Thyroid gland (tissue), 4 donors: ENCODE measurements around the gene INPP5K.

Source experiments
- CTCF ChIP-seq, 6 experiments: fragments of 200-600 bp in 3 of 6; fragments of 450-650 bp in 3 of 6; sonication (generic) in 3 of 6; IDR thresholded peaks; one replicate each; pipeline ENCODE4 v1.5.1; 2016 to 2019; ENCODE audit warnings: antibody characterized with exemption in 6 of 6, mild to moderate bottlenecking in 2 of 6, inconsistent platforms in 1 of 6, moderate library complexity in 1 of 6
- POLR2A ChIP-seq, 2 donors: fragments of 450-650 bp; IDR thresholded peaks; one replicate each; pipeline ENCODE4 v1.6.1; 2017; ENCODE audit warnings: antibody characterized with exemption in 2 of 2, mild to moderate bottlenecking in 2 of 2, moderate library complexity in 1 of 2

- no peak for TF ChIP-seq CTCF (IDR thresholded peaks at IDR 0.05)
- TF ChIP-seq POLR2A (IDR thresholded peaks at IDR 0.05): no peak
Measured at GRCh38 chr17:1557355-1558095, 41.1 kb upstream of the INPP5K start.
